HEK293T (cell line): Measurements from ENCODE around the gene FBXL17.

Source experiments
- BHLHE40 ChIP-seq: fragments of 450-650 bp; IDR thresholded peaks from 2 replicates; pipeline ENCODE4 v1.6.1; 2016; ENCODE audit warnings: mild to moderate bottlenecking, moderate library complexity, borderline replicate concordance
- FOXA1 ChIP-seq: fragments of 450-650 bp; IDR thresholded peaks from 2 replicates; pipeline ENCODE4 v1.6.1; 2016; ENCODE audit warnings: mild to moderate bottlenecking
- SP1 ChIP-seq: fragments of 450-650 bp; IDR thresholded peaks from 2 replicates; pipeline ENCODE4 v1.6.1; 2017
- SUZ12 ChIP-seq: fragments of 450-650 bp; IDR thresholded peaks from 2 replicates; pipeline ENCODE4 v1.6.1; 2016; ENCODE audit warnings: mild to moderate bottlenecking
- TARDBP ChIP-seq: fragments of 450-650 bp; IDR thresholded peaks from 2 replicates; pipeline ENCODE4 v1.6.1; 2016

DNA sequence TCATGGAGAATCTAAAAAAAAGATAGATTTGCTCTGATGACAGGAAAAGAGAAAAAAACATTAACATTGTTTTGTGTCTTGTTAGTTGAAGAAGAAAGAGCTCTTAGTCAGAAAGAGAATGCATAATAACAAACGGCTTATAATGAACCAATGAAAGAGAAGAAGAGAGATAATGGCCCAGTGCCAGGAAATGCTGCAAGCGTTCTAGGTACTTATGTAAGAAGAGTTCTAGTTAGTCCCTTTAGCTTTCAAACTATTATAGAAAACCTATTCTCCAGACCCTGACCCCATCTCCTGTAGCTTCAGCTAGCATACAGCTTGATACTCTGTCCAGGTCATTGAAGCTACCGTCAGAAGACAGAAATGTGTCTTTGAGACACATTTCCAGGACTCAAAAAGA is 70.2 kb downstream of the FBXL17 start:
- no peak for TF ChIP-seq BHLHE40
- TF ChIP-seq TARDBP: no peak
- no peak for TF ChIP-seq SUZ12
- no peak for TF ChIP-seq FOXA1
- TF ChIP-seq SP1: no peak
